ENCODE measurements around the gene CEP170B. TPM values are rescaled to one million over a fixed set of nuclear protein-coding genes. Genes with fewer than 3 reads are reported as not detected.
A peak's percentile ranks its signal among the peaks of the same experiment; 100 is the strongest.

Gene CEP170B
- total and polyA plus RNA-seq, 9 of the 15 experiments (the other 6 are each of a cell fraction or from before 2014, with no cell fraction given), result 0.01 to 10.2 (median 2.2) TPM

GRCh38 chr14:104924421-104925213, 59.5 kb downstream of the CEP170B start, which contains the start of gene PLD4:
PLD4 (plus strand) TSS chr14:104924879; CDS start chr14:104927141, 2,262 bp downstream.
- no peak within 1 kb of the TSS for H3K4me2 ChIP-seq (ENCODE audit: insufficient read depth, low read length)
- intact Hi-C loops (cut with micrococcal nuclease), result no loop called here
- WGBS (ENCODE audit: insufficient coverage, low coverage, missing lambda C conversion rate), result 31% methylated on average over 9 of the region's 14 CpGs
- BruUV-seq (replicated peaks), result no TSS peak
- no peaks in the 10 kb centered on the region for H4K20me1 ChIP-seq (replicated peaks; ENCODE audit: control insufficient read depth, insufficient read depth, low read length)
- H3K27me3 ChIP-seq (ENCODE audit: control insufficient read depth in 2 of 2, insufficient read depth in 2 of 2, low read length in 2 of 2), result peaks cover 0 to 6% of the 10 kb centered on the region in 2 experiments; a peak in 2 of 5 replicates
- CTCF ChIA-PET (ENCODE audit: low intra/inter-chr PET ratio), result no interaction called here
- H3K36me3 ChIP-seq (ENCODE audit: control insufficient read depth, insufficient read depth, low read length), result no peaks in the 10 kb centered on the region
- in situ Hi-C loops (cut with MboI), result no loop called here
- FAIRE-seq (no peak), ATAC-seq (no peak), DNase-seq (ENCODE audit: extremely low read depth in 1 of 4, low spot score in 3 of 4) (no peak)
- no peaks in the 10 kb centered on the region for H3K79me2 ChIP-seq (ENCODE audit: control insufficient read depth, insufficient read depth, low read length)
- H3K4me1 ChIP-seq (replicated peaks in 1 of 2; ENCODE audit: control insufficient read depth in 2 of 2, insufficient read depth in 2 of 2, low read length in 2 of 2), result peaks cover 0 to 44% of the 10 kb centered on the region in 2 experiments; a peak in 2 of 5 replicates
- POLR2A ChIA-PET, result interaction anchor here (0.8 to 1.1 kb wide), 2 partner anchors 16 to 25 kb away, joined by 3 read pairs; no protein-coding TSS in a partner anchor
- TF ChIP-seq SPI1 (IDR thresholded peaks at IDR 0.05; ENCODE audit: borderline replicate concordance, low read depth, low read length) (no peak), TRIM28 (IDR thresholded peaks at IDR 0.05) (0 out of 2 replicates have a peak, but pooled peaks have one; percentile 1)
- no peak within 1 kb of the TSS for H3K27ac ChIP-seq (ENCODE audit: extremely low read depth, low read depth, low read length)
- H3K9ac ChIP-seq (ENCODE audit: insufficient read depth in 1 of 2, low read depth in 2 of 2, low read length in 2 of 2), result no peak within 1 kb of the TSS
- 0 out of 2 replicates have a peak, but pooled peaks cover 2% of the 10 kb centered on the region for H3K9me3 ChIP-seq (replicated peaks; ENCODE audit: control insufficient read depth, insufficient read depth, low read depth, low read length)
- no peak within 1 kb of the TSS for H2AFZ ChIP-seq (ENCODE audit: low read depth, low read length)
- no peaks in the 10 kb centered on the region for H3K9me1 ChIP-seq (ENCODE audit: control insufficient read depth, insufficient read depth, low read length)
- no peak within 1 kb of the TSS for H3K4me3 ChIP-seq

- Histone ChIP-seq H3K9me1 (ENCODE audit: control insufficient read depth, insufficient read depth, low read length) (no peaks in the 10 kb centered on the region), H3K9me3 (replicated peaks; ENCODE audit: control insufficient read depth, insufficient read depth, low read depth, low read length) (0 out of 2 replicates have a peak, but pooled peaks cover 2% of the 10 kb centered on the region), H3K4me1 (replicated peaks in 1 of 2; ENCODE audit: control insufficient read depth in 2 of 2, insufficient read depth in 2 of 2, low read length in 2 of 2) (peaks cover 0 to 44% of the 10 kb centered on the region in 2 experiments; a peak in 2 of 5 replicates), H3K4me2 (ENCODE audit: insufficient read depth, low read length) (no peak overlapping the region), H2AFZ (ENCODE audit: low read depth, low read length) (no peak overlapping the region), H4K20me1 (replicated peaks; ENCODE audit: control insufficient read depth, insufficient read depth, low read length) (no peaks in the 10 kb centered on the region), H3K9ac (ENCODE audit: insufficient read depth in 1 of 2, low read depth in 2 of 2, low read length in 2 of 2) (no peak overlapping the region), H3K36me3 (ENCODE audit: control insufficient read depth, insufficient read depth, low read length) (no peaks in the 10 kb centered on the region), H3K27ac (ENCODE audit: extremely low read depth, low read depth, low read length) (no peak overlapping the region), H3K4me3 (no peak overlapping the region), H3K79me2 (ENCODE audit: control insufficient read depth, insufficient read depth, low read length) (no peaks in the 10 kb centered on the region), H3K27me3 (ENCODE audit: control insufficient read depth in 2 of 2, insufficient read depth in 2 of 2, low read length in 2 of 2) (peaks cover 0 to 11% of the 10 kb centered on the region in 2 experiments; a peak in 2 of 5 replicates)
- WGBS (ENCODE audit: insufficient coverage, low coverage, missing lambda C conversion rate), result 35% methylated on average over 7 of the region's 10 CpGs
- FAIRE-seq (no peak), DNase-seq (ENCODE audit: extremely low read depth in 1 of 4, low spot score in 3 of 4) (no peak), ATAC-seq (no peak)
- TF ChIP-seq GABPB1 (CRISPR knock-in tag; IDR thresholded peaks at IDR 0.05) (no peak), NFIC (IDR thresholded peaks at IDR 0.05) (0 out of 2 replicates have a peak, but pooled peaks have one; percentile 20), SP2 (IDR thresholded peaks at IDR 0.05; ENCODE audit: extremely low read depth, low read depth, low read length, poor library complexity, severe bottlenecking) (no peak)
- CTCF ChIA-PET (ENCODE audit: low intra/inter-chr PET ratio), result no interaction called here
- intact Hi-C loops (cut with micrococcal nuclease) (no loop called here), in situ Hi-C loops (cut with MboI) (no loop called here)
- no TSS peak for BruUV-seq (replicated peaks)
- POLR2A ChIA-PET, result interaction anchor here (1.1 kb wide), 1 partner anchor 24 kb away, joined by 3 read pairs; no protein-coding TSS in a partner anchor
These were observed 60.3 kb downstream of the CEP170B start for GRCh38 chr14:104925214-104925854.

Data from K562 (cell line).